GM12878 (cell line): ENCODE measurements around the gene C1orf146. TPM values are rescaled to one million over a fixed set of nuclear protein-coding genes. Genes with fewer than 3 reads are reported as not detected.

Experiments used
- ATAC-seq: fragments of 200-7000 bp; cut with Tn5 transposase; 3 replicates; pipeline ENCODE4 v1.9.1; 2020; ENCODE audit warnings: mild to moderate bottlenecking, moderate library complexity
- BruUV-seq: library from RNA; stranded (reverse); fragments of 400-500 nt; replicated peaks from 2 replicates; lab custom pipeline; 2021; lab: Mats Ljungman, UMichigan
- CTCF ChIA-PET: fragments of 300-600 bp; sonication (Branson Sonifier 250); formaldehyde crosslinking; extraction: SDS; loops from one replicate; lab custom pipeline; 2021; ENCODE audit warnings: inconsistent platforms; lab: Yijun Ruan, JAX
- POLR2A ChIA-PET: fragments of 350-600 bp; formaldehyde crosslinking; extraction: SDS; loops from one replicate; lab custom pipeline; 2021; ENCODE audit warnings: inconsistent platforms; lab: Charles Lee
- RAD21 ChIA-PET: fragments of 300-600 bp; sonication (Branson Sonifier 250); formaldehyde crosslinking; loops from one replicate; lab custom pipeline; 2023; ENCODE audit warnings: antibody characterized with exemption; ENCODE audit not compliant: unreplicated experiment; lab: Charles Lee
- SMC1A ChIA-PET: fragments of 300-600 bp; sonication (Branson Sonifier 250); formaldehyde crosslinking; loops from one replicate; lab custom pipeline; 2023; ENCODE audit not compliant: unreplicated experiment, uncharacterized antibody; lab: Charles Lee
- DNase-seq: peaks from one replicate; pipeline ENCODE4 v3.0.0-alpha.2; 2011; ENCODE audit warnings: low read depth, low spot score
- FAIRE-seq: peaks from 3 replicates; lab custom pipeline; 2011; peaks lifted over from hg19 to GRCh38; lab: Jason Lieb, UNC
- H2AFZ ChIP-seq: 2 replicates; pipeline ENCODE4 v1.6.0; 2011; ENCODE audit warnings: low read depth, low read length, control low read depth; ENCODE audit not compliant: control insufficient read depth
- H3K27ac ChIP-seq: 2 replicates; pipeline ENCODE4 v1.5.1; 2011; ENCODE audit warnings: control low read depth; ENCODE audit not compliant: control insufficient read depth, insufficient read depth
- H3K27me3 ChIP-seq, 2 experiments: replicated peaks in 1 of 2; 2 replicates each; pipeline versions ENCODE4 v1.6.0 to v1.6.1; 2011; ENCODE audit warnings: low read length in 1 of 2; ENCODE audit not compliant: control insufficient read depth in 2 of 2, insufficient read depth in 2 of 2
- H3K36me3 ChIP-seq, 2 experiments: 2 replicates each; pipeline ENCODE4 v1.5.1; 2011; ENCODE audit warnings: low read length in 1 of 2; ENCODE audit not compliant: control insufficient read depth in 2 of 2, insufficient read depth in 2 of 2
- H3K4me1 ChIP-seq: 2 replicates; pipeline ENCODE4 v1.6.1; 2011; ENCODE audit warnings: mild to moderate bottlenecking, low read length, moderate library complexity, mixed read lengths; ENCODE audit not compliant: control insufficient read depth, insufficient read depth
- H3K4me2 ChIP-seq: 2 replicates; pipeline ENCODE4 v1.6.0; 2011; ENCODE audit warnings: control low read depth; ENCODE audit not compliant: control insufficient read depth, insufficient read depth
- H3K4me3 ChIP-seq: fragments of 200-600 bp; sonication (generic); 2 replicates; pipeline ENCODE4 v1.5.1; 2016
- H3K79me2 ChIP-seq: 2 replicates; pipeline ENCODE4 v1.6.0; 2011; ENCODE audit warnings: low read length; ENCODE audit not compliant: control insufficient read depth, insufficient read depth
- H3K9ac ChIP-seq: 2 replicates; pipeline ENCODE4 v1.8.0; 2011; ENCODE audit warnings: low read length, control low read depth, mixed read lengths; ENCODE audit not compliant: control insufficient read depth, insufficient read depth
- H3K9me3 ChIP-seq: replicated peaks from 3 replicates; pipeline ENCODE4 v1.5.1; 2011; ENCODE audit warnings: mild to moderate bottlenecking, low read length; ENCODE audit not compliant: control insufficient read depth, insufficient read depth
- H4K20me1 ChIP-seq: 2 replicates; pipeline ENCODE4 v1.6.0; 2011; ENCODE audit not compliant: control insufficient read depth, insufficient read depth
- CBX3 ChIP-seq: fragments of 200-600 bp; sonication (generic); IDR thresholded peaks from 2 replicates; pipeline ENCODE4 v1.6.1; 2016; ENCODE audit warnings: low read depth, borderline replicate concordance
- ESRRA ChIP-seq: IDR thresholded peaks from 2 replicates; pipeline ENCODE4 v1.6.1; 2012; ENCODE audit warnings: mild to moderate bottlenecking, low read length, improper control_type of control experiment
- KLF5 ChIP-seq: fragments of 450-650 bp; IDR thresholded peaks from 2 replicates; pipeline ENCODE4 v1.6.1; 2014; ENCODE audit warnings: mild to moderate bottlenecking; ENCODE audit not compliant: partially characterized antibody
- LARP7 ChIP-seq: fragments of 450-650 bp; IDR thresholded peaks from 2 replicates; pipeline ENCODE4 v1.6.1; 2017; ENCODE audit warnings: mild to moderate bottlenecking
- MXI1 ChIP-seq: fragments of 150-350 bp; IDR thresholded peaks from 2 replicates; pipeline ENCODE4 v1.6.1; 2011; ENCODE audit warnings: low read depth, mild to moderate bottlenecking, inconsistent platforms, low read length, improper control_type of control experiment
- NFYB ChIP-seq: IDR thresholded peaks from 2 replicates; pipeline ENCODE4 v1.6.1; 2011; ENCODE audit warnings: low read depth, mild to moderate bottlenecking, low read length, improper control_type of control experiment, moderate library complexity; ENCODE audit not compliant: insufficient read depth
- NKRF ChIP-seq: fragments of 450-650 bp; conservative IDR thresholded peaks from 2 replicates; pipeline ENCODE4 v1.6.1; 2017; ENCODE audit warnings: mild to moderate bottlenecking, moderate library complexity
- PAX5 ChIP-seq: IDR thresholded peaks from 2 replicates; pipeline ENCODE4 v1.6.1; 2011; ENCODE audit warnings: low read depth, low read length, borderline replicate concordance
- RELB ChIP-seq: fragments of 450-650 bp; IDR thresholded peaks from 2 replicates; pipeline ENCODE4 v1.6.1; 2017; ENCODE audit warnings: low read depth, mild to moderate bottlenecking, moderate library complexity
- RUNX3 ChIP-seq: IDR thresholded peaks from 2 replicates; pipeline ENCODE4 v1.6.1; 2012; ENCODE audit warnings: low read length, inconsistent platforms
- SMAD1 ChIP-seq: fragments of 450-650 bp; IDR thresholded peaks from 2 replicates; pipeline ENCODE4 v1.6.1; 2018; ENCODE audit warnings: mild to moderate bottlenecking, low read depth; ENCODE audit not compliant: partially characterized antibody
- SPI1 ChIP-seq: IDR thresholded peaks from 2 replicates; pipeline ENCODE4 v1.6.1; 2011; ENCODE audit warnings: low read depth, mild to moderate bottlenecking, low read length, moderate library complexity, borderline replicate concordance; ENCODE audit not compliant: insufficient read depth
- ZNF384 ChIP-seq: IDR thresholded peaks from 2 replicates; pipeline ENCODE4 v1.6.1; 2012; ENCODE audit warnings: low read depth, mild to moderate bottlenecking, low read length, improper control_type of control experiment, borderline replicate concordance
- ZNF687 ChIP-seq: fragments of 450-650 bp; IDR thresholded peaks from 2 replicates; pipeline ENCODE4 v1.6.1; 2017; ENCODE audit warnings: mild to moderate bottlenecking, moderate library complexity
- whole genome bisulfite sequencing: methylation state at CpG from one replicate; pipeline ENCODE4 v1.1.6; 2016; ENCODE audit warnings: low lambda C conversion rate; ENCODE audit not compliant: insufficient replicate concordance, insufficient coverage; ENCODE audit errors: missing lambda C conversion rate; 5-methylcytosine and 5-hydroxymethylcytosine counted together
- in situ Hi-C: fragments of 300-500 bp; cut with MboI; formaldehyde crosslinking; loops from 9 replicates; pipeline ENCODE4 v1.14.3; 2018; ENCODE audit warnings: mixed read lengths
- intact Hi-C: fragments of 100-400 bp; cut with micrococcal nuclease; formaldehyde crosslinking; loops from one replicate; pipeline ENCODE4 v1.14.2; 2022; ENCODE audit not compliant: unreplicated experiment
- polyA plus RNA-seq, 11 experiments: library from polyadenylated mRNA; depleted of rRNA in 4 of 11; unstranded in 6 of 11; stranded (reverse) in 5 of 11; fragments of >200 nt; fragmentation: Nextera tagmentation in 4 of 11; fragmentation: Illumina TruSeq in 1 of 11; extraction: Ambion mirVana in 4 of 11; extraction: Trizol in 1 of 11; gene quantifications; 1 replicate in 1 of 11; 2 replicates in 10 of 11; pipeline versions ENCODE4 v1.2.1 to v1.2.3, GENCODE V29; 2011 to 2016; ENCODE audit warnings: inconsistent platforms in 2 of 11, missing spikeins in 2 of 11, low read depth in 1 of 11
- total RNA-seq, 4 experiments: library from RNA; depleted of rRNA in 3 of 4; stranded (reverse); fragments of >200 nt in 3 of 4; fragmentation: Illumina TruSeq in 1 of 4; extraction: Trizol in 1 of 4; gene quantifications; 2 replicates each; pipeline versions ENCODE4 v1.2.1 to v1.2.3, GENCODE V29; 2013 to 2021

C1orf146 gene
- total and polyA plus RNA-seq, 10 of the 15 experiments (the other 5 are each of a cell fraction or from before 2014, with no cell fraction given): not detected

- no peak for TF ChIP-seq ZNF687
Measured at GRCh38 chr1:92219028-92219427, 1.3 kb downstream of the C1orf146 start (continued).

- ChIA-PET POLR2A (no interaction called here), SMC1A (no interaction called here), CTCF (no interaction called here), RAD21 (no interaction called here)
- Histone ChIP-seq H3K4me2 (no peak overlapping the region), H3K36me3 (no peaks in the 10 kb centered on the region), H3K27ac (no peak overlapping the region), H3K9ac (no peak overlapping the region), H3K9me3 (no peaks in the 10 kb centered on the region), H4K20me1 (no peaks in the 10 kb centered on the region), H3K27me3 (no peaks in the 10 kb centered on the region), H3K4me1 (no peaks in the 10 kb centered on the region), H3K4me3 (no peak overlapping the region), H2AFZ (no peak overlapping the region), H3K79me2 (no peaks in the 10 kb centered on the region)
- BruUV-seq: no TSS peak
- ATAC-seq: no peak
- DNase-seq: no peak
- in situ Hi-C loops (no loop called here), intact Hi-C loops (no loop called here)
- FAIRE-seq: no peak
- WGBS: 32% methylated on average over 3 of the region's 3 CpGs
- TF ChIP-seq LARP7: no peak
- no peak for TF ChIP-seq RUNX3
- TF ChIP-seq KLF5: no peak
- TF ChIP-seq RELB: no peak
- TF ChIP-seq SPI1: no peak
- no peak for TF ChIP-seq CBX3
- no peak for TF ChIP-seq PAX5
- no peak for TF ChIP-seq ZNF384
- TF ChIP-seq ESRRA: no peak
- TF ChIP-seq NKRF: no peak
- no peak for TF ChIP-seq NFYB
- TF ChIP-seq MXI1: no peak
- TF ChIP-seq SMAD1: no peak
Measured at GRCh38 chr1:92228401-92228800, 10.7 kb downstream of the C1orf146 start.
